MG63 (cell line): ENCODE results near the gene ANXA2. TPM values are rescaled to one million over a fixed set of nuclear protein-coding genes. Genes with fewer than 3 reads are reported as not detected.

Experiments used
- DNase-seq: peaks from one replicate; pipeline ENCODE4 v3.0.0-alpha.2; 2020
- H3K27me3 ChIP-seq: fragments of 250-450 bp; sonication (Bioruptor Pico); 2 replicates; pipeline ENCODE4 v1.5.1; 2020; ENCODE audit warnings: mild to moderate bottlenecking, moderate library complexity
- H3K36me3 ChIP-seq: fragments of 250-450 bp; sonication (Bioruptor Pico); 2 replicates; pipeline ENCODE4 v1.5.1; 2020; ENCODE audit warnings: mild to moderate bottlenecking, moderate library complexity
- H3K4me3 ChIP-seq: fragments of 250-450 bp; sonication (Bioruptor Pico); 2 replicates; pipeline ENCODE4 v1.5.1; 2020; ENCODE audit warnings: mild to moderate bottlenecking, moderate library complexity
- H3K9me3 ChIP-seq: fragments of 250-450 bp; sonication (Bioruptor Pico); 2 replicates; pipeline ENCODE4 v1.5.1; 2020; ENCODE audit warnings: mild to moderate bottlenecking, moderate library complexity
- total RNA-seq: library from RNA; depleted of rRNA; stranded (reverse); fragments of >200 nt; shearing (Covaris generic); gene quantifications from 2 replicates; pipeline ENCODE4 v1.2.3, GENCODE V29; 2014; ENCODE audit warnings: low replicate concordance; rRNA removed

ANXA2 gene
- total RNA-seq, 1 experiment from 2014 or later: 5,310 TPM

DNA sequence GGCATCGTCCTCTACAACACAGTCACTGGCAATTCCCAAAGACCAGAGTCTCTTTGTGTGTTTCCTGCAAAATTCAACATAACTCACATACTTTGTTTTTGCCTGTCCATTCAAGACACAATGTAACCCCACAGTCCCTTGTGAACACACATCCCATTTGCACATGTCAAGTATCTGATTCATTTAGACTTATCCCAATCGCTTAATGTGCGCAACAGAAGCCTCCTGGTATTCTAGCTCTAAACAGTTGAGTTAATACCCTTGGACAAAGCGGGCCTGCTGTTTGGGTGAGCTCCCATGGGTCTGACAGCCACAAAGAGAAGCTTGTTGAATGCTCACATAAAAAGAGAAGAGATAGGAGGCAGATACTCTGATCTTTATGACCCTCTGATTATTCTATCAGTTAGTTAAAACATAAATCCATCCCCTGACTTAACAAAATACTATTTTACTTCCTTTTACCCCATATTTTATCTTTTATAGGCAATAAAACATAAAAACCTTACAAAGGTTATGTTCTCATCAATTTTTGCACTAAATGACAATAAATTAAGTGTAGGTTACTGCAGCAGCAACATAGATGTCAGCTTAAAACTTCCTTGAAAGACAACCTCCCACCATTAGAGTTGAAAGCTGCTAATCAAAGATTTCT lies 79.4 kb downstream of the ANXA2 start:
- Histone ChIP-seq H3K9me3 (no peaks in the 10 kb centered on the region), H3K4me3 (no peak overlapping the region), H3K27me3 (no peaks in the 10 kb centered on the region), H3K36me3 (no peaks in the 10 kb centered on the region)
- DNase-seq: no peak

GRCh38 chr15:60316961-60317360 lies 80.8 kb downstream of the ANXA2 start:
- H3K27me3 ChIP-seq: no peaks in the 10 kb centered on the region
- no peak for DNase-seq
- H3K9me3 ChIP-seq: no peaks in the 10 kb centered on the region
- no peak overlapping the region for H3K4me3 ChIP-seq
- no peaks in the 10 kb centered on the region for H3K36me3 ChIP-seq

GRCh38 chr15:60315878-60316277 lies 81.9 kb downstream of the ANXA2 start:
- no peaks in the 10 kb centered on the region for H3K36me3 ChIP-seq

DNA sequence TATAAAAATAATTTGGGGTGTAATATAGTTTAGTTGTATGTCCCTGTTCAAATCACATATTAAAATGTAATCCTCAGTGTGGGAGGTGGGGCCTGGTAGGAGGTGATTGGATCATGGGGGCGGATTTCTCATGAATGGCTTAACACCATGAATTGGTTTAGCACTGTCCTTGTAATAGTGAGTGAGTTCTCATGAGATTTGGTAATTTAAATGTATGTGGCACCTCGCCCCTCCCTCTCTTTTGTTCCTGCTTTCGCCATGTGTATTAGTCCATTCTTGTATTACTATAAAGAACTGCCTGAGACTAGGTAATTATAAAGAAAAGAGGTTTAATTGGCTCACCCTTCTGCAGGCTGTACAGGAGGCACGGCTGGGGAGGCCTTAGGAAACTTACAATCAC lies 83.9 kb downstream of the ANXA2 start:
- DNase-seq: no peak
- no peak overlapping the region for H3K4me3 ChIP-seq
- H3K9me3 ChIP-seq: no peaks in the 10 kb centered on the region
- no peaks in the 10 kb centered on the region for H3K36me3 ChIP-seq
- peaks cover 14% of the 10 kb centered on the region for H3K27me3 ChIP-seq

More at GRCh38 chr15:60315878-60316277, 81.9 kb downstream of the ANXA2 start:
- Histone ChIP-seq H3K9me3 (no peaks in the 10 kb centered on the region), H3K27me3 (no peaks in the 10 kb centered on the region), H3K4me3 (no peak overlapping the region)
- no peak for DNase-seq

- H3K27me3 ChIP-seq: peaks cover 23% of the 10 kb centered on the region
- H3K4me3 ChIP-seq: no peak overlapping the region
- no peak for DNase-seq
Observed at GRCh38 chr15:60307034-60307433, 90.8 kb downstream of the ANXA2 start.

DNA sequence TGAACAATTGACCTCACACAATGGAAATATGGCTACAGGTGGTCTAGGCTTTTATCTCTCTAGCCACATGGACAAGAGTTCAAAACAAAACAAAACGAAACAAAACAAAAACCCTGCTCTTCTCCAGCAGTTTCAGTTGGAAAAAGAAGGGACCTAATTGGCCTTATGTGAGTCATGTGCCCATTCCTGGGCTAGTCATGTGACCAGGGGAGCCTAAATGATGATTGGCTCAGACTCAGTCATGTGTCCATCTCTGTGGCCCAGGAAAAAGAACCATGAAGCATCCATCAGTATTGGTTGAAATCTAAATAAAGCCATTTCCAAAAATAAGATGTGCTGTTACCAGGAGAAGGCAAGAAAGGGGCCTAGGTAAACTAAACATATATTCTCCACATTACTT lies 96.8 kb downstream of the ANXA2 start:
- no peak for DNase-seq

More at GRCh38 chr15:60307034-60307433, 90.8 kb downstream of the ANXA2 start:
- H3K9me3 ChIP-seq: no peaks in the 10 kb centered on the region
- H3K36me3 ChIP-seq: no peaks in the 10 kb centered on the region

GRCh38 chr15:60299452-60300047 lies 98.2 kb downstream of the ANXA2 start:
- no peak for DNase-seq
- no peaks in the 10 kb centered on the region; the same call in 1 of the 2 replicates for H3K9me3 ChIP-seq

More for the DNA sequence above, 96.8 kb downstream of the ANXA2 start:
- Histone ChIP-seq H3K4me3 (no peak overlapping the region), H3K9me3 (no peaks in the 10 kb centered on the region), H3K27me3 (no peaks in the 10 kb centered on the region; the same call in 1 of the 2 replicates), H3K36me3 (no peaks in the 10 kb centered on the region)

More at GRCh38 chr15:60299452-60300047, 98.2 kb downstream of the ANXA2 start:
- no peaks in the 10 kb centered on the region; the same call in none of the 2 replicates for H3K27me3 ChIP-seq
- H3K4me3 ChIP-seq: no peak overlapping the region
- no peaks in the 10 kb centered on the region for H3K36me3 ChIP-seq

Other genes with a start within 250 kb of the ANXA2 start
- 14.5 and 26.2 TPM in 2 replicates for gene ICE2, start 81.2 kb upstream of the ANXA2 start, total RNA-seq